Measurements from ENCODE around the gene GPX4.

DNA sequence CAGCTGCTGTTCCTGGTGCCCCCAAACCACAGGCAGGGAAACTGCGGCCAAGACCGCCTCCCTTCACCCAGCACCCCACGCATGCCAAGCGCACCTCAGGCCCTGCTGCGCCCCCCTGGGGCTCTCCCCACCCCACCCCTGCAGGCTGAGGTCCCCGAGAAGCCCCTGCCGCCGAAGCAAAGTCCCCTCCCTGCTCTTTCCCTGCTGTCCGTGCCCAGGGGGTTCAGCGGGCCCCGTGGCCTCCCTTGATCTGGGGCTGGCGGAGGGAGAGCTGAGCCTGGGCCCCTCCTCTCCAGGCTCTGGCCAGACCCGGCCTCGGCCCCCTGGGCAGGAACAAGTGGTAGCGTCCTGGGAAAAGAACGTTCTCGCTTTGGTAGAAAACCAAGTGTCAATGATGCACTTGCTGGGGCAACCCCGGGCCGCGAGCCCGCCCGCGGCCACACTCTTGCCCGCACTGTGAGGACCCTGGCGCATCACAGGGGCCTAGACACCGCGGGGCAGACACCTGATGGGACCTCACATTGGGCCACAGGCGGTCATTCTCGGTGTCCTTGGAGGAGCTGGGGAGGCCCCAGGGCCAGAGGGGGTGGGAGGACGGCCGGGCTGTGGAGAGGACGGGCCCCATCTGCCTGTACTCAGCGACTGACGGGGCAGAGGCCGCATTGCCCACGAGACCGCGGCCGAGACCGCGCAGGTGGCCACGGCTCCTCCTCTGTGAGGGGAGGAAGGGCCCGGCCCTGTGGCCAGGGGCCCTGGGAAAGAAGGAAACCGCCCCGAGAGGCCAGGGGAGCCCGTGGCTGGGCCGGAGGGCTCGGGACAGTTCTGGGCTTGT lies 29.0 kb downstream of the GPX4 start:
- TF ChIP-seq POLR2A (IDR thresholded peaks at IDR 0.05), result peak in 1 of 2 donors; percentile 41
- TF ChIP-seq, protein P1, sequence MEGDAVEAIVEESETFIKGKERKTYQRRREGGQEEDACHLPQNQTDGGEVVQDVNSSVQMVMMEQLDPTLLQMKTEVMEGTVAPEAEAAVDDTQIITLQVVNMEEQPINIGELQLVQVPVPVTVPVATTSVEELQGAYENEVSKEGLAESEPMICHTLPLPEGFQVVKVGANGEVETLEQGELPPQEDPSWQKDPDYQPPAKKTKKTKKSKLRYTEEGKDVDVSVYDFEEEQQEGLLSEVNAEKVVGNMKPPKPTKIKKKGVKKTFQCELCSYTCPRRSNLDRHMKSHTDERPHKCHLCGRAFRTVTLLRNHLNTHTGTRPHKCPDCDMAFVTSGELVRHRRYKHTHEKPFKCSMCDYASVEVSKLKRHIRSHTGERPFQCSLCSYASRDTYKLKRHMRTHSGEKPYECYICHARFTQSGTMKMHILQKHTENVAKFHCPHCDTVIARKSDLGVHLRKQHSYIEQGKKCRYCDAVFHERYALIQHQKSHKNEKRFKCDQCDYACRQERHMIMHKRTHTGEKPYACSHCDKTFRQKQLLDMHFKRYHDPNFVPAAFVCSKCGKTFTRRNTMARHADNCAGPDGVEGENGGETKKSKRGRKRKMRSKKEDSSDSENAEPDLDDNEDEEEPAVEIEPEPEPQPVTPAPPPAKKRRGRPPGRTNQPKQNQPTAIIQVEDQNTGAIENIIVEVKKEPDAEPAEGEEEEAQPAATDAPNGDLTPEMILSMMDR (IDR thresholded peaks at IDR 0.05), result no peak
